ENCODE measurements around the gene CAMTA1. TPM values are rescaled to one million over a fixed set of nuclear protein-coding genes. Genes with fewer than 3 reads are reported as not detected.

Gene CAMTA1
- total RNA-seq, 2 experiments from 2014 or later, result 45.5 to 45.6 TPM

DNA sequence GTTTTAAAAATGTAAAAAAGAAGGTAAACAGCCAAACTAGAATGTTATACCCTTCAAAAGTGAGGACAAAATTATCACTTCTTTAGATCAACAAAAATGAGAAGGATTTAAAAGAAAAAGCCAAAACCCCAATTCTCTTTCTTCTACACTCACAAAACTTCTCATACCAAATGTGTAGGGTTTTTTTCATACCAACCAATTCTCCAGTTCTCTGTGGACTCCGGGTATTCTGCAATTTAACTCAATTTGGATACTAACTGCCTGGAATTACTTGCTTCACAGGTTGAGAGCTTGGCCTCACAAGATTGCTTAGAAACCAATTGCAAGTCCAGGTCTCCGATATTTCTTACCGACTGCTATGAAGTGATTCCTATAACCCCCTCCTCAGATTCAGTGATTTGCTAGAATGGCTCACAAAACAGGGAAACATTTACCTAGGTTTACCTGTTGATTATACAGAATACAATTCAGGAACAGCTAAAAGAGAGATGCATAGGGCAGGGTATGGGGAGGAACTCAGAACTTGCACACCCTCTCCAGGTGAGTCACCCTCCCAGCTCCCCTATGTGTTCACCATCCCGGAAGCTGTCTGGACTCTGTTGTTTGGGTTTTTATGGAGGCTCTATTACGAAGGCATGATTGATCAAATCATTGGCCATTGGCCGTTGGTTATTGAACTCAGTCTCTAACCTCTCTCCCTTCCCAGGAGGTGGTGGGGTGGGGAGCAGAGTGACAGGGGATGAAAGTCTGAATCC, 67.1 kb downstream of the CAMTA1 start:
- no peaks in the 10 kb centered on the region for H3K27me3 Mint-ChIP-seq
- no peak overlapping the region for H3K27ac Mint-ChIP-seq
- no peak for ATAC-seq (ENCODE audit: low read depth)
- H3K36me3 Mint-ChIP-seq, result peaks cover 24% of the 10 kb centered on the region
- POLR2A ChIA-PET, result interaction anchor here (0.5 kb wide), 1 partner anchor 55 kb away, joined by 3 read pairs; no protein-coding TSS in a partner anchor
- DNase-seq, result no peak
- no peaks in the 10 kb centered on the region for H3K4me1 Mint-ChIP-seq
- no peak overlapping the region for H3K4me3 Mint-ChIP-seq
- peaks cover 2% of the 10 kb centered on the region for H3K9me3 Mint-ChIP-seq

- DNase-seq (no peak), ATAC-seq (ENCODE audit: low read depth) (no peak)
- POLR2A ChIA-PET, result no interaction called here
- Mint-ChIP-seq H3K4me1 (no peaks in the 10 kb centered on the region), H3K27ac (no peak overlapping the region), H3K36me3 (peaks cover 21% of the 10 kb centered on the region), H3K9me3 (peaks cover 2% of the 10 kb centered on the region), H3K4me3 (no peak overlapping the region), H3K27me3 (no peaks in the 10 kb centered on the region)
These were observed 68.9 kb downstream of the CAMTA1 start for GRCh38 chr1:6854166-6854565.

- Mint-ChIP-seq H3K36me3 (peaks cover 14% of the 10 kb centered on the region), H3K4me1 (peaks cover 2% of the 10 kb centered on the region), H3K9me3 (no peaks in the 10 kb centered on the region), H3K4me3 (no peak overlapping the region), H3K27me3 (no peaks in the 10 kb centered on the region), H3K27ac (no peak overlapping the region)
- no peak for ATAC-seq (ENCODE audit: low read depth)
- POLR2A ChIA-PET, result no interaction called here
- DNase-seq, result no peak
These were observed 72.6 kb downstream of the CAMTA1 start for GRCh38 chr1:6857831-6858230.

GRCh38 chr1:6858596-6858995, 73.3 kb downstream of the CAMTA1 start:
- H3K27ac Mint-ChIP-seq, result no peak overlapping the region
- peaks cover 11% of the 10 kb centered on the region for H3K36me3 Mint-ChIP-seq
- ATAC-seq (ENCODE audit: low read depth) (no peak), DNase-seq (no peak)
- POLR2A ChIA-PET, result no interaction called here
- no peaks in the 10 kb centered on the region for H3K9me3 Mint-ChIP-seq
- peaks cover 2% of the 10 kb centered on the region for H3K4me1 Mint-ChIP-seq
- no peak overlapping the region for H3K4me3 Mint-ChIP-seq
- no peaks in the 10 kb centered on the region for H3K27me3 Mint-ChIP-seq

DNA sequence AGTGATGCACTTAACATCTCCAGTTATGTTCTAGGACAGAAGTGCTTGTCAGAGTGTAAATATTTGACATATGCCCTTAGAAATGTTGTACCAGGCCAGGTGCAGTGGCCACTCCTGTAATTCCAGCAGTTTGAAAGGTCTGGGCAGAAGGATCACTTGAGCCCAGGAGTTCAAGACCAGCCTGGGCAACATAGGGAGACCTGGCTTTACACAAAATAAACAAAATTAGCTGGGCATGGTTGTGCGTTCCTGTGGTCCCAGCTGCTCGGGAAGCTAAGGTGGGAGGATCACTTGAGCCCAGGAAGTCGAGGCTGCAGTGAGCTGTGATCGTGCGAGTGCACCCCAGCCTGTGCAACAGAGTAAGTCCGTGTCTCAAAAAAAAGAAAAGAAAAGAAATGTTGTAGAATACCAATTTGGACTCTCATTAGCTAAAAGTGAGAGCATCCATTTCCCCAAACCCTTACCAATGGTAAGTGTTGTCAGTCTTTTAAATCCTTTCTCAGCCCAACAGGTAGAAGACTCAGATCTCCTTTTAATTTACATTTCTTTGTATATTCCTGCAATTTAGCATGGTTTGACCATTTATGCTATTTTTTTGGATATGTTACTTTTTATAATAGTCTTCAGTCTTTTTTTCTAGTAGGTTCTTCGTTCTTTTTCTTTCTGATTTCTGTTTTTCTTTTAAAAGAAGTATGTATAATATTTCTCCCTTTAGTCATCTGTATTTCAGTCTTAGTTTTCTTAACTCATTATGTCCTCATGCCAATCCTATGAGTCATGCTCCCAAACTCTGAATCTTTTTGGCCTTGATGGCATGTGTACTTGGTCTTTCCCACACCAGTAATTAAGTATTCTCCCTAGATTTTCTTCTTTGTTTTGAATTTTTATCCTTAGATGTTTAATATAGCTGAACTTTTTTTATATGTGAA, 74.4 kb downstream of the CAMTA1 start:
- peaks cover 14% of the 10 kb centered on the region for H3K36me3 Mint-ChIP-seq
- peaks cover 2% of the 10 kb centered on the region for H3K4me1 Mint-ChIP-seq

GRCh38 chr1:6860401-6860800, 75.1 kb downstream of the CAMTA1 start:
- H3K4me3 Mint-ChIP-seq, result no peak overlapping the region
- POLR2A ChIA-PET, result no interaction called here
- no peaks in the 10 kb centered on the region for H3K27me3 Mint-ChIP-seq
- peaks cover 13% of the 10 kb centered on the region for H3K36me3 Mint-ChIP-seq
- no peak overlapping the region for H3K27ac Mint-ChIP-seq
- DNase-seq (no peak), ATAC-seq (ENCODE audit: low read depth) (no peak)
- peaks cover 2% of the 10 kb centered on the region for H3K4me1 Mint-ChIP-seq
- no peaks in the 10 kb centered on the region for H3K9me3 Mint-ChIP-seq

More for the DNA sequence above, 74.4 kb downstream of the CAMTA1 start:
- DNase-seq (no peak), ATAC-seq (ENCODE audit: low read depth) (no peak)
- no peak overlapping the region for H3K4me3 Mint-ChIP-seq
- no peaks in the 10 kb centered on the region for H3K27me3 Mint-ChIP-seq
- H3K9me3 Mint-ChIP-seq, result no peaks in the 10 kb centered on the region
- no peak overlapping the region for H3K27ac Mint-ChIP-seq
- POLR2A ChIA-PET, result no interaction called here

DNA sequence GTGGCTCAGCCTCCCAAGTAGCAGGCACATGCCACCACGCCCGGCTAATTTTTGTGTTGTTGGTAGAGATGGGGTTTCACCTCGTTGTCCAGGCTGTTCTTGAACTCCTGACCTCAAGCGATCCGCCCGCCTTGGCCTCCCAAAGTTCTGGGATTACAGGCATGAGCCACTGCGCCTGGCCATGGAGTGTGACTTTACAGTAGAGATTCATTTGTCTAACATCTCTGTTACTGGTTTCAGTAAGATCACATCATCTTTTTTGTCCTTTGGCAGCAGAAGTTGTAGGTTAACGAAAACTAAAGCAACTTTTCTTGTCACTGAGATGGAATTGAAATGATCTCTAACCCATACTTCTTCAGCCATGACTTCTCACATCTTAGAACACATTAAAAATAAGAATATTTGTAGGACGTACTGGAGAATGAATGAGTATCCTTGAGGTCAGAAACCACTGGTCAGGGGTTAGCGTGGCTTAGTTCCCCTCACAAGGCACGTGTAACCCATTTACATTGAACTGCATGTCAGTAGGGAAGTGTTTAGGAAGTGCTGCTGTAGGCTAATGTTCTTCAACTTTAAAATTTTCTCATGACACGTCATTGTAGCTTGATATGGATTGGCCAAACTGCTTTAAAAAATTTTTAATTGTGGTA, 75.9 kb downstream of the CAMTA1 start:
- Mint-ChIP-seq H3K27ac (no peak overlapping the region), H3K9me3 (no peaks in the 10 kb centered on the region), H3K4me3 (no peak overlapping the region), H3K27me3 (no peaks in the 10 kb centered on the region), H3K4me1 (peaks cover 2% of the 10 kb centered on the region), H3K36me3 (peaks cover 11% of the 10 kb centered on the region)
- POLR2A ChIA-PET, result no interaction called here
- ATAC-seq (ENCODE audit: low read depth) (no peak), DNase-seq (no peak)

DNA sequence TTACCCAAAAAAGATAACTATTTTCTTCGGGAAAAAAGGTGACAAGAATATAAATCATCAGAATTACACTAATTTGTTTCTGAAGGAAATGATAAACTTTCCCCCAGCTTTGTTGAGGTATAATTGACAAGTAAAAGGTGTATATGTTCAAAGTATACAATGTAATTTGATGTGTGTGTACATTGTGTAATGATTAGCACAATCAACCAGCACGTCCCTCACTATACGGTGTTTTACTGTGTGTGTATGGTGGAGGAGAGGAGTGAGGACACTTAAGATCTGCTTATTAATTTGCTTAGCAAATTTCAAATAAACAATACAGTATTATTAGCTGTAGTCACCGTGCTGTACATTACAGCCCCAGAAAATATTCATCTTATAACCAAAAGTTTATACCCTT, 77.7 kb downstream of the CAMTA1 start:
- H3K4me1 Mint-ChIP-seq, result peaks cover 2% of the 10 kb centered on the region
- no peaks in the 10 kb centered on the region for H3K9me3 Mint-ChIP-seq
- H3K27me3 Mint-ChIP-seq, result no peaks in the 10 kb centered on the region
- H3K27ac Mint-ChIP-seq, result no peak overlapping the region
- no peak for ATAC-seq (ENCODE audit: low read depth)
- peaks cover 12% of the 10 kb centered on the region for H3K36me3 Mint-ChIP-seq
- H3K4me3 Mint-ChIP-seq, result no peak overlapping the region
- no peak for DNase-seq
- POLR2A ChIA-PET, result no interaction called here

DNA sequence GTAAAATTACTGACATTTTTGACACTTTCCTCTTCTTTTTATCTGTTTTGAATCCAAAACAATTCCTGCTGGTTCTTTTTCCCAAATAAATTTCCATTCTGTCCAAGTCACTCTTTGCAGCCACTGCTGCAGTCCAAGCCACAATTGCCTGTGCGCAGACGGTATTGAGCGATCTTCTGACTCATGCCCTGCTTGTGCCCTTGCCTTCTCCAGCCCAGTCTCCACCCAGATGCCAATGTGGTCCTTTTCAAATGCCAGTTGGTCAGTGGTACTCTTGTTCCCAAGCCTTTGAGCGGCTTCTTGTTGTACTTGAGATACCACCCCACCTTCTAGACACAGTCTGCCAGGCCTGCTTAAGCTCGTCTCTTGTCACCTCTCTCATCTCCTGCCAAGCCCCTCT, 78.9 kb downstream of the CAMTA1 start:
- no peak overlapping the region for H3K27ac Mint-ChIP-seq
- H3K9me3 Mint-ChIP-seq, result no peaks in the 10 kb centered on the region
- H3K36me3 Mint-ChIP-seq, result peaks cover 12% of the 10 kb centered on the region
- ATAC-seq (ENCODE audit: low read depth) (no peak), DNase-seq (no peak)
- no peak overlapping the region for H3K4me3 Mint-ChIP-seq
- peaks cover 11% of the 10 kb centered on the region for H3K4me1 Mint-ChIP-seq
- POLR2A ChIA-PET, result no interaction called here
- H3K27me3 Mint-ChIP-seq, result no peaks in the 10 kb centered on the region

DNA sequence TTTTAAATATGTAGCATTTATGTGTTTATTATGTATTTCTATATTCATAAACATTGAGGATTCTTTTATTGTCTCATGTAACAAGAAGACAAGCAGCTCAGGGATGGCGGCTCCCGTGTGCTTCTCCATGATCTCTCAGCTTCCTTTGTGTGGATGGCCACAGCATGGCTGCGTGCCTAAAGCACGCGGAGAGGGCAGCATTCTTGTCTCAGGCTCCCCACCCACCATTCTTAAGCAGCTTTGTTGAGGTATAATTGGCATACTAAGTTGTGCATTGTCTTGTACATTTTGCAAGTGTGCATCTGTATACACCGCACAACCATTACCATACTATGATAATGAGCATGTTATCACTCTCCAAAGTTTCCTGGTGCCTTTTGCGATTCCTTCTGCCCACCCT, 81.6 kb downstream of the CAMTA1 start:
- Mint-ChIP-seq H3K27me3 (no peaks in the 10 kb centered on the region), H3K4me1 (peaks cover 20% of the 10 kb centered on the region), H3K4me3 (no peak overlapping the region), H3K9me3 (no peaks in the 10 kb centered on the region), H3K27ac (no peak overlapping the region), H3K36me3 (peaks cover 11% of the 10 kb centered on the region)
- ATAC-seq (ENCODE audit: low read depth), result no peak
- no peak for DNase-seq
- POLR2A ChIA-PET, result no interaction called here

GRCh38 chr1:6867321-6867720, 82.1 kb downstream of the CAMTA1 start:
- DNase-seq, result no peak
- no peaks in the 10 kb centered on the region for H3K27me3 Mint-ChIP-seq
- POLR2A ChIA-PET, result no interaction called here
- H3K36me3 Mint-ChIP-seq, result peaks cover 11% of the 10 kb centered on the region
- H3K4me3 Mint-ChIP-seq, result no peak overlapping the region
- ATAC-seq (ENCODE audit: low read depth), result no peak
- H3K9me3 Mint-ChIP-seq, result no peaks in the 10 kb centered on the region
- H3K27ac Mint-ChIP-seq, result no peak overlapping the region
- peaks cover 24% of the 10 kb centered on the region for H3K4me1 Mint-ChIP-seq

DNA sequence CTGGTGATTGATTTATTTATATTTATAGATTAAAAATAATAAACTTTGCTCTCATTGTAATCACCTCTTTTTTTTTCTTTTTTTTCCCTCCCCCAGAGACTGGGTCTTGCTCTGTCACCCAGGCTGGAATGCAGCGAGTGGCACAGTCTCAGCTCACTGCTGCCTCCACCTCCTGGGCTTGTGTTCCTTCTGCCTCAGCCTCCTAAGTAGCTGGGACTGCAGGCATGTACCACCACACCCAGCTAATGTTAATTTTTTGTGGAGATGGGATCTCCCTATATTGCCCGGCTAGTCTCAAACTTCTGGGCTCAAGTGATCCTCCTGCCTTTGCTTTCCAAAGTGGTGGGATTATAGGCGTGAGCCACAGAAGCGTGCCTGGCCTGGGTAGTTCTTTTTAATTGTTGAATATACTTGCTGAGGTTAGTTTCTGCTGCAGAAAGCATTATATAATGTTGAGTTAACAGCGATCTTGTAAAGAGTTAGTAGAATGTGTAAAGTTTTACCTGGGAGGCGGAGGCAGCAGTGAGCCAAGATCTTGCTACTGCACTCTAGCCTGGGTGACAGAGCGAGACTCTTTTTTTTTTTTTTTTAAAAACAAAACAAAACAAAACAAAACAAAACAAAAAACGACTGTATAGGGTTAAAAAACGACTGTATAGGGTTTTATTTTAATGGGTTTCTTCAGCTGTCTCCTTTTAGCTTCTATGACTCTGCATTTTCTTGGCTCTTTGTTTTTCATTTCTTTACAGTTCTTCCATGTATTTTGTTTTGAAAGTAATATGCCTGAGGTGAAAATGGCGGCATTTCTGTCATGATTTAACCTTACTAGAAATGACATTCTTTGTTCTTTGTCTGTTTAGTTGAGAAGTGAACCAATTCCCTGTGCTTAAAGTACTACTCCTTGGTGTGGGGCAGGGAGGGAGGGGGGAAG, 82.7 kb downstream of the CAMTA1 start:
- no peak for DNase-seq
- no peaks in the 10 kb centered on the region for H3K9me3 Mint-ChIP-seq
- no peak overlapping the region for H3K27ac Mint-ChIP-seq
- no peak overlapping the region for H3K4me3 Mint-ChIP-seq
- POLR2A ChIA-PET, result interaction anchor here (1.0 to 1.1 kb wide), 2 partner anchors 12 to 83 kb away, joined by 3 to 4 read pairs; partner anchors contain the start of gene CAMTA1
- H3K4me1 Mint-ChIP-seq, result peaks cover 30% of the 10 kb centered on the region
- ATAC-seq (ENCODE audit: low read depth), result no peak
- H3K27me3 Mint-ChIP-seq, result no peaks in the 10 kb centered on the region
- H3K36me3 Mint-ChIP-seq, result peaks cover 15% of the 10 kb centered on the region
